Left colon (tissue), 2 donors: ENCODE results near the gene TBCCD1. TPM values are rescaled to one million over a fixed set of nuclear protein-coding genes. Genes with fewer than 3 reads are reported as not detected.
"Not testable (repeated sequence)": the region's sequence is repeated elsewhere in the genome, so short reads cannot be mapped to it uniquely, and the experiment has no call there.

Experiments used
- ATAC-seq: fragments of 200-7000 bp; cut with Tn5 transposase; one replicate; pipeline ENCODE4 v1.9.1; 2020; ENCODE audit warnings: mild to moderate bottlenecking, moderate library complexity
- DNase-seq, 2 donors: peaks; one replicate each; pipeline ENCODE4 v3.0.0-alpha.2; 2020
- intact Hi-C, 2 donors: fragments of 100-400 bp; cut with DNase I in 1 of 2; cut with micrococcal nuclease in 1 of 2; formaldehyde crosslinking; loops; one replicate each; pipeline versions ENCODE4 v1.11.2 to v1.14.0; 2022; cut with DNase I, micrococcal nuclease
- total RNA-seq, 2 donors: library from RNA; stranded (reverse); fragmentation: NEBNext Ultra II Directional; extraction: Animal tissue kit (Norgen Biotek cat#: 25700); gene quantifications; one replicate each; pipeline ENCODE4 v1.2.1, GENCODE V29; 2021
- donor health status: DM: no; HTN: no; CAD: no.
- donor health status: DM: yes; HTN: yes; CAD: no.

Gene TBCCD1
- total RNA-seq, 2 donors from 2014 or later = 10.0 to 10.7 TPM

GRCh38 chr3:186570096-186570940, 3.2 kb upstream of the TBCCD1 start, which contains the start of gene DNAJB11:
TSS of gene DNAJB11 (plus strand) at chr3:186570720. CDS start at chr3:186570898, 178 bp downstream.
- intact Hi-C loops = no loop called here
- ATAC-seq (peak; percentile 77), DNase-seq (peak; percentile 98 to 100)

- ATAC-seq (no peak), DNase-seq (no peak)
- intact Hi-C loops = no loop called here
These were observed 2.6 kb upstream of the TBCCD1 start for GRCh38 chr3:186569779-186570095.

GRCh38 chr3:186569361-186569760, 2.2 kb upstream of the TBCCD1 start:
- ATAC-seq, DNase-seq, intact Hi-C loops: not testable (repeated sequence)

- ATAC-seq = no peak
- intact Hi-C loops = no loop called here
- no peak for DNase-seq
These were observed 417 bp downstream of the TBCCD1 start for GRCh38 chr3:186566772-186567071.

GRCh38 chr3:186564586-186564985, 2.6 kb downstream of the TBCCD1 start:
- intact Hi-C loops = no loop called here
- DNase-seq (no peak), ATAC-seq (no peak)

- DNase-seq = no peak
- intact Hi-C loops = no loop called here
- peak; percentile 68 for ATAC-seq
These were observed 14.6 kb downstream of the TBCCD1 start for GRCh38 chr3:186552408-186553031.

- no peak for DNase-seq
- intact Hi-C loops = no loop called here
- peak; percentile 33 for ATAC-seq
These were observed 15.8 kb downstream of the TBCCD1 start for GRCh38 chr3:186551387-186551786.

- intact Hi-C loops = loop anchor here in 1 of 2 donors (10.0 kb wide), 1 partner anchor 565 kb away; no protein-coding TSS in a partner anchor
- ATAC-seq (no peak), DNase-seq (no peak)
These were observed 17.6 kb downstream of the TBCCD1 start for GRCh38 chr3:186549497-186549896.

GRCh38 chr3:186544281-186544680, 22.9 kb downstream of the TBCCD1 start, which contains the start of gene CRYGS:
TSS of gene CRYGS (minus strand) at chr3:186544380. CDS start at chr3:186544326, 54 bp downstream.
- intact Hi-C loops = loop anchor here (5.0 to 10.0 kb wide), 2 partner anchors 559 to 567 kb away; no protein-coding TSS in a partner anchor
- DNase-seq = no peak
- ATAC-seq = no peak

- intact Hi-C loops = loop anchor here (2.0 to 10.0 kb wide), 3 partner anchors 282 to 564 kb away; no protein-coding TSS in a partner anchor
- DNase-seq = no peak
- no peak for ATAC-seq
These were observed 26.3 kb downstream of the TBCCD1 start for GRCh38 chr3:186540835-186541226.

GRCh38 chr3:186540221-186540834, 26.8 kb downstream of the TBCCD1 start:
- intact Hi-C loops = loop anchor here (2.0 to 10.0 kb wide), 3 partner anchors 282 to 563 kb away; no protein-coding TSS in a partner anchor
- DNase-seq = peak; percentile 42 to 80
- peak; percentile 95 for ATAC-seq

- no peak for DNase-seq
- no peak for ATAC-seq
- intact Hi-C loops = loop anchor here in 1 of 2 donors (10.0 kb wide), 1 partner anchor 284 kb away; no protein-coding TSS in a partner anchor
These were observed 28.4 kb downstream of the TBCCD1 start for GRCh38 chr3:186538779-186539178.

- DNase-seq (no peak), ATAC-seq (no peak)
- intact Hi-C loops = loop anchor here in 1 of 2 donors (10.0 kb wide), 1 partner anchor 282 kb away; no protein-coding TSS in a partner anchor
These were observed 30.0 kb downstream of the TBCCD1 start for GRCh38 chr3:186536883-186537844.

- intact Hi-C loops = loop anchor here in 1 of 2 donors (10.0 kb wide), 1 partner anchor 279 kb away; no protein-coding TSS in a partner anchor
- no peak for DNase-seq
- ATAC-seq = peak; percentile 41
These were observed 32.9 kb downstream of the TBCCD1 start for GRCh38 chr3:186534113-186534669.

- intact Hi-C loops = loop anchor here in 1 of 2 donors (10.0 kb wide), 1 partner anchor 278 kb away; no protein-coding TSS in a partner anchor
- DNase-seq = no peak
- ATAC-seq = no peak
These were observed 34.5 kb downstream of the TBCCD1 start for GRCh38 chr3:186532598-186533072.

- not testable (repeated sequence) for ATAC-seq, DNase-seq
- intact Hi-C loops = loop anchor here in 1 of 2 donors (10.0 kb wide), 1 partner anchor 277 kb away; no protein-coding TSS in a partner anchor
These were observed 35.4 kb downstream of the TBCCD1 start for GRCh38 chr3:186531694-186532093.

GRCh38 chr3:186530415-186530814, 36.7 kb downstream of the TBCCD1 start:
- ATAC-seq (no peak), DNase-seq (no peak)
- intact Hi-C loops = loop anchor here in 1 of 2 donors (10.0 kb wide), 1 partner anchor 276 kb away; no protein-coding TSS in a partner anchor
